GM12878 (cell line): ENCODE measurements around the gene DNAJC16. TPM values are rescaled to one million over a fixed set of nuclear protein-coding genes. Genes with fewer than 3 reads are reported as not detected.

Source experiments
- ATAC-seq: fragments of 200-7000 bp; cut with Tn5 transposase; 3 replicates; pipeline ENCODE4 v1.9.1; 2020; ENCODE audit warnings: mild to moderate bottlenecking, moderate library complexity
- BruUV-seq: library from RNA; stranded (reverse); fragments of 400-500 nt; replicated peaks from 2 replicates; lab custom pipeline; 2021; lab: Mats Ljungman, UMichigan
- CTCF ChIA-PET: fragments of 300-600 bp; sonication (Branson Sonifier 250); formaldehyde crosslinking; extraction: SDS; loops from one replicate; lab custom pipeline; 2021; ENCODE audit warnings: inconsistent platforms; lab: Yijun Ruan, JAX
- POLR2A ChIA-PET: fragments of 350-600 bp; formaldehyde crosslinking; extraction: SDS; loops from one replicate; lab custom pipeline; 2021; ENCODE audit warnings: inconsistent platforms; lab: Charles Lee
- RAD21 ChIA-PET: fragments of 300-600 bp; sonication (Branson Sonifier 250); formaldehyde crosslinking; loops from one replicate; lab custom pipeline; 2023; ENCODE audit warnings: antibody characterized with exemption; ENCODE audit not compliant: unreplicated experiment; lab: Charles Lee
- SMC1A ChIA-PET: fragments of 300-600 bp; sonication (Branson Sonifier 250); formaldehyde crosslinking; loops from one replicate; lab custom pipeline; 2023; ENCODE audit not compliant: unreplicated experiment, uncharacterized antibody; lab: Charles Lee
- DNase-seq: peaks from one replicate; pipeline ENCODE4 v3.0.0-alpha.2; 2011; ENCODE audit warnings: low read depth, low spot score
- FAIRE-seq: peaks from 3 replicates; lab custom pipeline; 2011; peaks lifted over from hg19 to GRCh38; lab: Jason Lieb, UNC
- H2AFZ ChIP-seq: 2 replicates; pipeline ENCODE4 v1.6.0; 2011; ENCODE audit warnings: low read depth, low read length, control low read depth; ENCODE audit not compliant: control insufficient read depth
- H3K27ac ChIP-seq: 2 replicates; pipeline ENCODE4 v1.5.1; 2011; ENCODE audit warnings: control low read depth; ENCODE audit not compliant: control insufficient read depth, insufficient read depth
- H3K27me3 ChIP-seq, 2 experiments: replicated peaks in 1 of 2; 2 replicates each; pipeline versions ENCODE4 v1.6.0 to v1.6.1; 2011; ENCODE audit warnings: low read length in 1 of 2; ENCODE audit not compliant: control insufficient read depth in 2 of 2, insufficient read depth in 2 of 2
- H3K36me3 ChIP-seq, 2 experiments: 2 replicates each; pipeline ENCODE4 v1.5.1; 2011; ENCODE audit warnings: low read length in 1 of 2; ENCODE audit not compliant: control insufficient read depth in 2 of 2, insufficient read depth in 2 of 2
- H3K4me1 ChIP-seq: 2 replicates; pipeline ENCODE4 v1.6.1; 2011; ENCODE audit warnings: mild to moderate bottlenecking, low read length, moderate library complexity, mixed read lengths; ENCODE audit not compliant: control insufficient read depth, insufficient read depth
- H3K4me2 ChIP-seq: 2 replicates; pipeline ENCODE4 v1.6.0; 2011; ENCODE audit warnings: control low read depth; ENCODE audit not compliant: control insufficient read depth, insufficient read depth
- H3K4me3 ChIP-seq: fragments of 200-600 bp; sonication (generic); 2 replicates; pipeline ENCODE4 v1.5.1; 2016
- H3K79me2 ChIP-seq: 2 replicates; pipeline ENCODE4 v1.6.0; 2011; ENCODE audit warnings: low read length; ENCODE audit not compliant: control insufficient read depth, insufficient read depth
- H3K9ac ChIP-seq: 2 replicates; pipeline ENCODE4 v1.8.0; 2011; ENCODE audit warnings: low read length, control low read depth, mixed read lengths; ENCODE audit not compliant: control insufficient read depth, insufficient read depth
- H3K9me3 ChIP-seq: replicated peaks from 3 replicates; pipeline ENCODE4 v1.5.1; 2011; ENCODE audit warnings: mild to moderate bottlenecking, low read length; ENCODE audit not compliant: control insufficient read depth, insufficient read depth
- H4K20me1 ChIP-seq: 2 replicates; pipeline ENCODE4 v1.6.0; 2011; ENCODE audit not compliant: control insufficient read depth, insufficient read depth
- CBX3 ChIP-seq: fragments of 200-600 bp; sonication (generic); IDR thresholded peaks from 2 replicates; pipeline ENCODE4 v1.6.1; 2016; ENCODE audit warnings: low read depth, borderline replicate concordance
- CREB1 ChIP-seq: IDR thresholded peaks from 2 replicates; pipeline ENCODE4 v1.6.1; 2012; ENCODE audit warnings: low read depth, mild to moderate bottlenecking, inconsistent platforms
- IKZF2 ChIP-seq, 2 experiments: fragments of 450-650 bp; IDR thresholded peaks; 2 replicates each; pipeline ENCODE4 v1.6.1; 2017; ENCODE audit warnings: mild to moderate bottlenecking in 2 of 2, moderate library complexity in 2 of 2
- JUND ChIP-seq: IDR thresholded peaks from 2 replicates; pipeline ENCODE4 v1.6.1; 2012; ENCODE audit warnings: low read depth, mild to moderate bottlenecking, low read length, improper control_type of control experiment, moderate library complexity
- KLF5 ChIP-seq: fragments of 450-650 bp; IDR thresholded peaks from 2 replicates; pipeline ENCODE4 v1.6.1; 2014; ENCODE audit warnings: mild to moderate bottlenecking; ENCODE audit not compliant: partially characterized antibody
- NBN ChIP-seq: fragments of 450-650 bp; IDR thresholded peaks from 2 replicates; pipeline ENCODE4 v1.6.1; 2016
- NFXL1 ChIP-seq: fragments of 450-650 bp; IDR thresholded peaks from 2 replicates; pipeline ENCODE4 v1.6.1; 2017; ENCODE audit warnings: antibody characterized with exemption, mild to moderate bottlenecking, borderline replicate concordance
- RUNX3 ChIP-seq: IDR thresholded peaks from 2 replicates; pipeline ENCODE4 v1.6.1; 2012; ENCODE audit warnings: low read length, inconsistent platforms
- YBX1 ChIP-seq: fragments of 450-650 bp; IDR thresholded peaks from 2 replicates; pipeline ENCODE4 v1.6.1; 2016; ENCODE audit warnings: antibody characterized with exemption
- WGBS: methylation state at CpG from one replicate; pipeline ENCODE4 v1.1.6; 2016; ENCODE audit warnings: low lambda C conversion rate; ENCODE audit not compliant: insufficient replicate concordance, insufficient coverage; ENCODE audit errors: missing lambda C conversion rate; 5-methylcytosine and 5-hydroxymethylcytosine counted together
- in situ Hi-C: fragments of 300-500 bp; cut with MboI; formaldehyde crosslinking; loops from 9 replicates; pipeline ENCODE4 v1.14.3; 2018; ENCODE audit warnings: mixed read lengths
- intact Hi-C: fragments of 100-400 bp; cut with micrococcal nuclease; formaldehyde crosslinking; loops from one replicate; pipeline ENCODE4 v1.14.2; 2022; ENCODE audit not compliant: unreplicated experiment
- polyA plus RNA-seq, 11 experiments: library from polyadenylated mRNA; depleted of rRNA in 4 of 11; unstranded in 6 of 11; stranded (reverse) in 5 of 11; fragments of >200 nt; fragmentation: Nextera tagmentation in 4 of 11; fragmentation: Illumina TruSeq in 1 of 11; extraction: Ambion mirVana in 4 of 11; extraction: Trizol in 1 of 11; gene quantifications; 1 replicate in 1 of 11; 2 replicates in 10 of 11; pipeline versions ENCODE4 v1.2.1 to v1.2.3, GENCODE V29; 2011 to 2016; ENCODE audit warnings: inconsistent platforms in 2 of 11, missing spikeins in 2 of 11, low read depth in 1 of 11
- total RNA-seq, 4 experiments: library from RNA; depleted of rRNA in 3 of 4; stranded (reverse); fragments of >200 nt in 3 of 4; fragmentation: Illumina TruSeq in 1 of 4; extraction: Trizol in 1 of 4; gene quantifications; 2 replicates each; pipeline versions ENCODE4 v1.2.1 to v1.2.3, GENCODE V29; 2013 to 2021
- TF ChIP-seq, protein P1 (sequence below): fragments of 450-650 bp; IDR thresholded peaks from 2 replicates; pipeline ENCODE4 v1.6.1; 2017; ENCODE audit warnings: mild to moderate bottlenecking
- TF ChIP-seq, protein P2 (sequence below): fragments of 450-650 bp; IDR thresholded peaks from 2 replicates; pipeline ENCODE4 v1.6.1; 2017; ENCODE audit warnings: antibody characterized with exemption, mild to moderate bottlenecking, moderate library complexity
- TF ChIP-seq, protein P3 (sequence below): fragments of 450-650 bp; IDR thresholded peaks from 2 replicates; pipeline ENCODE4 v1.6.1; 2017; ENCODE audit warnings: low read depth, mild to moderate bottlenecking, moderate library complexity
- TF ChIP-seq, protein P4 (sequence below): fragments of 450-650 bp; IDR thresholded peaks from 2 replicates; pipeline ENCODE4 v1.6.1; 2016; ENCODE audit warnings: mild to moderate bottlenecking

Gene DNAJC16
- total and polyA plus RNA-seq, 10 of the 15 experiments (the other 5 are each of a cell fraction or from before 2014, with no cell fraction given), result 2.4 to 12.7 (median 7.8) TPM

DNA sequence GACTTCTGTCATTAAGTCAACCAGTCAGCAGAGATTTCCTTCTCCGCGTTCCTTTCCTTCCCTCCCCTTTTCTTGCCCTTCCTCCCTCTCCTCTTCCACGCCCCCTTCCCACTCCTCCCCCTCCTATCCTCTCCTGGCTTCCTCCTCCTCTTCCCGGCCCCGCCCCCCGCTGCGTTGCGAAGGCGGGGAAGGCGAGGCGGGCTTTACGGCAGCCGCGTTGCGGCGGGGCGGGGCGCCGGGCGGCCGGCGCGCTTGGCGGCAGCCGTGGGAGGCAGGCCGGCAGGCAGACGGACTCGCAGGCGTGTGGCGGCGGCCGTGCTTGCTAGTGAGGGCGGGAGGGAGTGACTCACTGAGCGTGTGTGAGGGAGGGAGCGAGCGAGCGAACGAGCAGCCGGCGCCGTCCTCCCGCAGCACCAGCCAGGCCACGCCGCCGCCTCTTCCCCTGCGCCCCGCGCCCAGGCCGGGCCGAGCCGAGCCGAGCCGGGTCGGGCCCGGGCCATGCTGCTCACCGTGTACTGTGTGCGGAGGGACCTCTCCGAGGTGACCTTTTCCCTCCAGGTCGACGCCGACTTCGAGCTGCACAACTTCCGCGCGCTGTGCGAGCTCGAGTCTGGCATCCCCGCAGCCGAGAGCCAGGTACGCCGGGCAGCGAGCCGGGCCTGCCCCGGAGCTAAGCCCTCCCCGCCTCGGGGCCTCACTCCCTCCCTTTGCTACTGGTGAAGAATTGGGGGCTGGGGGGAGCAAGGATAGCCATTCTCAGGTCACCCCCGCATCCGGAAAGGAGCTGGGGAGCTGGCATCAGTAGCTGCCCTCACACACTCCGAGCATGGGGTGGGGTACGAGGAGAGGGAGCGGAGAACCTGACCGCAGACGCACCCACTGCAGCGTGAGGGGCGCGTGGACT lies 90.8 kb downstream of the DNAJC16 start, which contains the start of gene DDI2:
DDI2 (plus strand) TSS at position 286 of the 904 bp plus-strand sequence; CDS start at position 499, 213 bp downstream.
- Histone ChIP-seq H3K4me3 (peak within 1 kb of the TSS; percentile 90), H3K4me1 (peaks cover 14% of the 10 kb centered on the region), H3K27me3 (no peaks in the 10 kb centered on the region), H2AFZ (peak within 1 kb of the TSS; percentile 95), H4K20me1 (no peaks in the 10 kb centered on the region), H3K9ac (peak within 1 kb of the TSS; percentile 96), H3K9me3 (no peaks in the 10 kb centered on the region), H3K36me3 (no peaks in the 10 kb centered on the region), H3K4me2 (peak within 1 kb of the TSS; percentile 91), H3K79me2 (peaks cover 48% of the 10 kb centered on the region), H3K27ac (peak within 1 kb of the TSS; percentile 92)
- intact Hi-C loops, result loop anchor here (2.0 to 5.0 kb wide), 2 partner anchors 80 to 91 kb away; partner anchors contain the start of gene DNAJC16
- DNase-seq (peak; percentile 79), ATAC-seq (peak; percentile 92), FAIRE-seq (no peak)
- BruUV-seq, result no TSS peak
- in situ Hi-C loops, result no loop called here
- RAD21 ChIA-PET, result interaction anchor here (0.6 to 1.7 kb wide), 5 partner anchors 10 to 91 kb away, joined by 3 to 9 read pairs (median 5); partner anchors contain the start of gene DNAJC16
- CTCF ChIA-PET, result interaction anchor here (0.6 to 1.8 kb wide), 7 partner anchors 10 to 220 kb away, joined by 3 to 10 read pairs (median 3); no protein-coding TSS in a partner anchor
- SMC1A ChIA-PET, result interaction anchor here (0.6 to 2.0 kb wide), 12 partner anchors 10 to 346 kb away, joined by 3 to 20 read pairs (median 4); no protein-coding TSS in a partner anchor
- POLR2A ChIA-PET, result interaction anchor here (0.6 to 2.5 kb wide), 15 partner anchors 10 to 731 kb away, joined by 3 to 18 read pairs (median 4); partner anchors contain the start of genes AGMAT and DNAJC16
- WGBS, result 1% methylated on average over 80 of the region's 86 CpGs
- peak; percentile 54; the same call in 1 of the 2 replicates for TF ChIP-seq CREB1
- TF ChIP-seq NFXL1, result peak; percentile 87; the same call in 1 of the 2 replicates
- peak; percentile 89 to 92 for TF ChIP-seq IKZF2 (IDR thresholded peaks at IDR 0.05)
- TF ChIP-seq, protein P1, sequence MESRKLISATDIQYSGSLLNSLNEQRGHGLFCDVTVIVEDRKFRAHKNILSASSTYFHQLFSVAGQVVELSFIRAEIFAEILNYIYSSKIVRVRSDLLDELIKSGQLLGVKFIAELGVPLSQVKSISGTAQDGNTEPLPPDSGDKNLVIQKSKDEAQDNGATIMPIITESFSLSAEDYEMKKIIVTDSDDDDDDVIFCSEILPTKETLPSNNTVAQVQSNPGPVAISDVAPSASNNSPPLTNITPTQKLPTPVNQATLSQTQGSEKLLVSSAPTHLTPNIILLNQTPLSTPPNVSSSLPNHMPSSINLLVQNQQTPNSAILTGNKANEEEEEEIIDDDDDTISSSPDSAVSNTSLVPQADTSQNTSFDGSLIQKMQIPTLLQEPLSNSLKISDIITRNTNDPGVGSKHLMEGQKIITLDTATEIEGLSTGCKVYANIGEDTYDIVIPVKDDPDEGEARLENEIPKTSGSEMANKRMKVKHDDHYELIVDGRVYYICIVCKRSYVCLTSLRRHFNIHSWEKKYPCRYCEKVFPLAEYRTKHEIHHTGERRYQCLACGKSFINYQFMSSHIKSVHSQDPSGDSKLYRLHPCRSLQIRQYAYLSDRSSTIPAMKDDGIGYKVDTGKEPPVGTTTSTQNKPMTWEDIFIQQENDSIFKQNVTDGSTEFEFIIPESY, result no peak
- TF ChIP-seq, protein P2, sequence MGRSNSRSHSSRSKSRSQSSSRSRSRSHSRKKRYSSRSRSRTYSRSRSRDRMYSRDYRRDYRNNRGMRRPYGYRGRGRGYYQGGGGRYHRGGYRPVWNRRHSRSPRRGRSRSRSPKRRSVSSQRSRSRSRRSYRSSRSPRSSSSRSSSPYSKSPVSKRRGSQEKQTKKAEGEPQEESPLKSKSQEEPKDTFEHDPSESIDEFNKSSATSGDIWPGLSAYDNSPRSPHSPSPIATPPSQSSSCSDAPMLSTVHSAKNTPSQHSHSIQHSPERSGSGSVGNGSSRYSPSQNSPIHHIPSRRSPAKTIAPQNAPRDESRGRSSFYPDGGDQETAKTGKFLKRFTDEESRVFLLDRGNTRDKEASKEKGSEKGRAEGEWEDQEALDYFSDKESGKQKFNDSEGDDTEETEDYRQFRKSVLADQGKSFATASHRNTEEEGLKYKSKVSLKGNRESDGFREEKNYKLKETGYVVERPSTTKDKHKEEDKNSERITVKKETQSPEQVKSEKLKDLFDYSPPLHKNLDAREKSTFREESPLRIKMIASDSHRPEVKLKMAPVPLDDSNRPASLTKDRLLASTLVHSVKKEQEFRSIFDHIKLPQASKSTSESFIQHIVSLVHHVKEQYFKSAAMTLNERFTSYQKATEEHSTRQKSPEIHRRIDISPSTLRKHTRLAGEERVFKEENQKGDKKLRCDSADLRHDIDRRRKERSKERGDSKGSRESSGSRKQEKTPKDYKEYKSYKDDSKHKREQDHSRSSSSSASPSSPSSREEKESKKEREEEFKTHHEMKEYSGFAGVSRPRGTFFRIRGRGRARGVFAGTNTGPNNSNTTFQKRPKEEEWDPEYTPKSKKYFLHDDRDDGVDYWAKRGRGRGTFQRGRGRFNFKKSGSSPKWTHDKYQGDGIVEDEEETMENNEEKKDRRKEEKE, result no peak
- peak; percentile 39; the same call in 1 of the 2 replicates for TF ChIP-seq RUNX3
- TF ChIP-seq CBX3, result no peak
- TF ChIP-seq, protein P3, sequence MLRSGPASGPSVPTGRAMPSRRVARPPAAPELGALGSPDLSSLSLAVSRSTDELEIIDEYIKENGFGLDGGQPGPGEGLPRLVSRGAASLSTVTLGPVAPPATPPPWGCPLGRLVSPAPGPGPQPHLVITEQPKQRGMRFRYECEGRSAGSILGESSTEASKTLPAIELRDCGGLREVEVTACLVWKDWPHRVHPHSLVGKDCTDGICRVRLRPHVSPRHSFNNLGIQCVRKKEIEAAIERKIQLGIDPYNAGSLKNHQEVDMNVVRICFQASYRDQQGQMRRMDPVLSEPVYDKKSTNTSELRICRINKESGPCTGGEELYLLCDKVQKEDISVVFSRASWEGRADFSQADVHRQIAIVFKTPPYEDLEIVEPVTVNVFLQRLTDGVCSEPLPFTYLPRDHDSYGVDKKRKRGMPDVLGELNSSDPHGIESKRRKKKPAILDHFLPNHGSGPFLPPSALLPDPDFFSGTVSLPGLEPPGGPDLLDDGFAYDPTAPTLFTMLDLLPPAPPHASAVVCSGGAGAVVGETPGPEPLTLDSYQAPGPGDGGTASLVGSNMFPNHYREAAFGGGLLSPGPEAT, result peak; percentile 9
- TF ChIP-seq YBX1, result no peak
- 0 out of 2 replicates have a peak, but pooled peaks have one; percentile 23 for TF ChIP-seq JUND
- TF ChIP-seq, protein P4, sequence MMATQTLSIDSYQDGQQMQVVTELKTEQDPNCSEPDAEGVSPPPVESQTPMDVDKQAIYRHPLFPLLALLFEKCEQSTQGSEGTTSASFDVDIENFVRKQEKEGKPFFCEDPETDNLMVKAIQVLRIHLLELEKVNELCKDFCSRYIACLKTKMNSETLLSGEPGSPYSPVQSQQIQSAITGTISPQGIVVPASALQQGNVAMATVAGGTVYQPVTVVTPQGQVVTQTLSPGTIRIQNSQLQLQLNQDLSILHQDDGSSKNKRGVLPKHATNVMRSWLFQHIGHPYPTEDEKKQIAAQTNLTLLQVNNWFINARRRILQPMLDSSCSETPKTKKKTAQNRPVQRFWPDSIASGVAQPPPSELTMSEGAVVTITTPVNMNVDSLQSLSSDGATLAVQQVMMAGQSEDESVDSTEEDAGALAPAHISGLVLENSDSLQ, result no peak
- TF ChIP-seq NBN, result peak; percentile 82
- no peak for TF ChIP-seq KLF5
